DOHH2 (cell line): Measurements from ENCODE around the gene STUB1.

Experiments used
- H3F3A ChIP-seq: fragments of 200-600 bp; sonication (generic), shearing (Covaris generic); 2 replicates; pipeline ENCODE4 v1.6.0; 2016; ENCODE audit warnings: antibody characterized with exemption, mild to moderate bottlenecking; ENCODE audit not compliant: control insufficient read depth, insufficient read depth
- H3K27ac ChIP-seq: fragments of 200-600 bp; sonication (generic); 2 replicates; pipeline ENCODE4 v1.5.1; 2014; ENCODE audit warnings: low read depth, mild to moderate bottlenecking, low read length, moderate library complexity
- H3K27me3 ChIP-seq: fragments of 200-600 bp; sonication (generic); 2 replicates; pipeline ENCODE4 v1.6.1; 2014; ENCODE audit warnings: mild to moderate bottlenecking, low read length, mixed read lengths; ENCODE audit not compliant: control insufficient read depth
- H3K36me3 ChIP-seq: fragments of 200-600 bp; sonication (generic); 2 replicates; pipeline ENCODE4 v1.6.1; 2014; ENCODE audit warnings: mild to moderate bottlenecking, low read length, moderate library complexity, mixed read lengths; ENCODE audit not compliant: control insufficient read depth
- H3K4me1 ChIP-seq: fragments of 200-600 bp; sonication (generic); 2 replicates; pipeline ENCODE4 v1.6.1; 2014; ENCODE audit warnings: mild to moderate bottlenecking, low read length, mixed read lengths; ENCODE audit not compliant: control insufficient read depth
- H3K4me2 ChIP-seq: fragments of 200-600 bp; sonication (generic); 2 replicates; pipeline ENCODE4 v1.6.0; 2014; ENCODE audit warnings: mild to moderate bottlenecking, low read length, moderate library complexity
- H3K4me3 ChIP-seq: fragments of 200-600 bp; sonication (generic); 2 replicates; pipeline ENCODE4 v1.5.1; 2014; ENCODE audit warnings: mild to moderate bottlenecking, low read length, mixed read lengths
- H3K79me2 ChIP-seq: fragments of 200-600 bp; sonication (generic); 2 replicates; pipeline ENCODE4 v1.6.1; 2014; ENCODE audit warnings: mild to moderate bottlenecking, low read length, mixed read lengths; ENCODE audit not compliant: control insufficient read depth
- H3K9me2 ChIP-seq: fragments of 200-600 bp; sonication (generic); replicated peaks from 2 replicates; pipeline ENCODE4 v1.6.1; 2014; ENCODE audit warnings: mild to moderate bottlenecking, low read length, mixed read lengths; ENCODE audit not compliant: control insufficient read depth
- H3K9me3 ChIP-seq: fragments of 200-600 bp; sonication (generic); 2 replicates; pipeline ENCODE4 v1.6.1; 2014; ENCODE audit warnings: antibody characterized with exemption, low read length, mixed read lengths; ENCODE audit not compliant: control insufficient read depth, insufficient read depth
- H4K20me1 ChIP-seq: fragments of 200-600 bp; sonication (generic); 2 replicates; pipeline ENCODE4 v1.6.0; 2014; ENCODE audit warnings: low read depth, mild to moderate bottlenecking, antibody characterized with exemption, low read length, moderate library complexity; ENCODE audit not compliant: control insufficient read depth, insufficient read depth
- CTCF ChIP-seq: fragments of 200-600 bp; sonication (generic); IDR thresholded peaks from one replicate; pipeline ENCODE4 v1.5.1; 2014; ENCODE audit warnings: antibody characterized with exemption, mild to moderate bottlenecking, low read depth, low read length; ENCODE audit not compliant: poor library complexity, severe bottlenecking
- EZH2phosphoT487 ChIP-seq: fragments of 200-600 bp; sonication (generic); IDR thresholded peaks from 2 replicates; pipeline ENCODE4 v1.6.1; 2017; ENCODE audit warnings: borderline replicate concordance, mild to moderate bottlenecking, antibody characterized with exemption, low read length, moderate library complexity, mixed read lengths

The STUB1 gene

GRCh38 chr16:669666-670065 lies 10.5 kb upstream of the STUB1 start:
- H3K79me2 ChIP-seq, result peaks cover 25% of the 10 kb centered on the region
- TF ChIP-seq EZH2phosphoT487, result no peak
- no peak for TF ChIP-seq CTCF
- peaks cover 77% of the 10 kb centered on the region for H3K36me3 ChIP-seq
- peaks cover 14% of the 10 kb centered on the region for H3K4me1 ChIP-seq
- H3K9me3 ChIP-seq, result no peaks in the 10 kb centered on the region
- H3K4me2 ChIP-seq, result peak overlapping the region; percentile 97
- H3F3A ChIP-seq, result 0 out of 2 replicates have a peak, but pooled peaks cover 2% of the 10 kb centered on the region
- H3K27me3 ChIP-seq, result no peaks in the 10 kb centered on the region
- H3K4me3 ChIP-seq, result peak overlapping the region; percentile 98; the same call in 1 of the 2 replicates
- H3K27ac ChIP-seq, result no peak overlapping the region
- H4K20me1 ChIP-seq, result peaks cover 5% of the 10 kb centered on the region; the same call in 1 of the 2 replicates
- no peaks in the 10 kb centered on the region for H3K9me2 ChIP-seq

GRCh38 chr16:670485-671352 lies 9.5 kb upstream of the STUB1 start:
- Histone ChIP-seq H3F3A (0 out of 2 replicates have a peak, but pooled peaks cover 2% of the 10 kb centered on the region), H3K36me3 (peaks cover 77% of the 10 kb centered on the region), H3K4me2 (no peak overlapping the region), H3K4me3 (no peak overlapping the region), H3K27me3 (peaks cover 3% of the 10 kb centered on the region; the same call in 1 of the 2 replicates), H3K27ac (no peak overlapping the region), H3K79me2 (peaks cover 25% of the 10 kb centered on the region), H3K4me1 (peaks cover 21% of the 10 kb centered on the region), H3K9me3 (no peaks in the 10 kb centered on the region), H3K9me2 (no peaks in the 10 kb centered on the region), H4K20me1 (peaks cover 5% of the 10 kb centered on the region; the same call in 1 of the 2 replicates)
- TF ChIP-seq CTCF, result no peak
- no peak for TF ChIP-seq EZH2phosphoT487

- TF ChIP-seq EZH2phosphoT487, result no peak
- TF ChIP-seq CTCF, result no peak
These were observed 8.7 kb upstream of the STUB1 start for GRCh38 chr16:671353-672131.

More at GRCh38 chr16:671353-672131, 8.7 kb upstream of the STUB1 start:
- H3K27ac ChIP-seq, result no peak overlapping the region
- H3K27me3 ChIP-seq, result peaks cover 3% of the 10 kb centered on the region; the same call in 1 of the 2 replicates
- peaks cover 21% of the 10 kb centered on the region for H3K4me1 ChIP-seq
- H3K9me2 ChIP-seq, result no peaks in the 10 kb centered on the region
- H3K36me3 ChIP-seq, result peaks cover 71% of the 10 kb centered on the region
- no peak overlapping the region for H3K4me3 ChIP-seq
- H3K9me3 ChIP-seq, result no peaks in the 10 kb centered on the region
- peaks cover 5% of the 10 kb centered on the region; the same call in 1 of the 2 replicates for H4K20me1 ChIP-seq
- no peak overlapping the region for H3K4me2 ChIP-seq
- 0 out of 2 replicates have a peak, but pooled peaks cover 2% of the 10 kb centered on the region for H3F3A ChIP-seq
- H3K79me2 ChIP-seq, result peaks cover 25% of the 10 kb centered on the region
